ENCODE measurements around the gene FETUB.
"Not testable (repeated sequence)": the region's sequence is repeated elsewhere in the genome, so short reads cannot be mapped to it uniquely, and the experiment has no call there.

FETUB gene

DNA sequence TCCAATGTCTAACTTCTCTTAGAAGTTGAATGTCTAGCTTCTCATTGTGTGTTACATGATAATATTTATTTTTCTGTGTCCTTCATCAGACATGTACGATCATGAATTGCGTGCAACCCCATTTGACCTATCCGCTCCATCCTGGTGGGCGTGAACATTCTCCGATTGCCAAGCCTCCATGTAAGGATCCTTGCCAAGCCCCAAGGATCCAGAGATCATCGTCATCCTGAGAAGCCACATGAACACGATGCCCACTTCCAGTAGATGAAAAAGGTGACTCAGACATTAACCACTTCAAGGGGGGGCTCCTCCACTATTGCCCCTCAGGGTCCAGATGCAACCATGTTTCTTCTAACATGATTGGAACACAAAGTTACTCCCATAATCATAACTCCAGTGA lies 51.5 kb downstream of the FETUB start:
- no peaks in the 10 kb centered on the region for H3K4me1 Mint-ChIP-seq
- peaks cover 13 to 38% of the 10 kb centered on the region in 2 donors for H3K27me3 Mint-ChIP-seq
- DNase-seq (no peak), ATAC-seq (replicated peaks) (no peak)
- no peak overlapping the region for H3K27ac Mint-ChIP-seq
- H3K9me3 Mint-ChIP-seq: no peaks in the 10 kb centered on the region
- H3K4me3 Mint-ChIP-seq: no peak overlapping the region
- no peaks in the 10 kb centered on the region for H3K36me3 Mint-ChIP-seq

DNA sequence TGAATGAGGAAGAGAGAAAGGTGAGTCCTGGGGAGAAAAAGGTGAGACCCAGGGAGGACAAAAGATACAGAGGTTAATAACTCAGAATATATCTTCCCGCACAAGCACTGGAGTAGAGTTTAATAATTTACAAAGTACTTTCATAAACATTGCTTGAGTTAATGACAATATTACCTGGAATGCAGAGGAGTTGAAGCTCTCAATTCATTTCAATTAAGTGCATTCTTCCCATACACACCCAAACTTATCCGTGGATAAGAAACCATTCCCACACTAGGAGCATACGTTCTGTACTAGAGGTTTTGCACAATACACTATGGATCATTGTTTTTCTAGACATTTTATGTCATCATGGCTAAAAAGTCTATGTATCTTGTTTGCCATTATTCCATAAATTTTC lies 53.6 kb downstream of the FETUB start:
- ATAC-seq (replicated peaks): no peak

DNA sequence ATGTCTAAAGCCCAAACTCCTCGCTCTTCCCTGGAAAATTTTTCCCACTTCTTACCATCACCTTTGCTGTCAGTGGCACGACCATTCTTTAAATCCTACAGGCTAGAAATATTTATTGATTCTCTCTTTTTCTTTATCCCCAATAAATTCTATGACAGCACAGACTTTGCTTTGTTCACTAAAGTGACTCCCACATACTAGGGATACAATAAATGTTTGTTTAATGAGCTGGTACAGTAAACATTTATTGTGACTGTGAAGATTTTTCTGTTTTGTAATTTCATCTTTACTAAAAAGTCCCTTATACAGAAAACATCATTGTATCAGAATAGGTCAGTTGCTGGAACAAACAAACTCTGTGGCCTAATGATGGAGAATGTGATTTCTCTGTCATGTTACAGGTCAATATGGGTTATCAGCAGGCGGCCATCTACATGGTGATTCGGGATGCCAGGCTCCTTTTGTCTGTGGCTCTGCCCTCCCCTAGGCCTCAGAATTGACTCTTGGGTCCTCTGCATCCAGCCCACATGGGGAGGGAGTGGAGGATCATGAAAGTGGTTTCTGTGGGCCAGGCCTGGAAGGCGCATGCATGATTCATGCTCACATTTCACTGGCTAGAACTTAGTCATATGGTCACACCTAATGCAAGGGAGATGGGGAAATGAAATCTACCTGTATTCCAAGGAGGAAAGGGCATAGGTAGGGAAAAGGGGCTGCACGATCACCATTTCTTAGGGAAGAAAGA lies 54.3 kb downstream of the FETUB start:
- no peaks in the 10 kb centered on the region for H3K36me3 Mint-ChIP-seq
- H3K4me1 Mint-ChIP-seq: no peaks in the 10 kb centered on the region
- no peak overlapping the region for H3K27ac Mint-ChIP-seq
- peaks cover 13 to 28% of the 10 kb centered on the region in 2 donors for H3K27me3 Mint-ChIP-seq
- ATAC-seq (replicated peaks): no peak
- DNase-seq: no peak
- no peak overlapping the region for H3K4me3 Mint-ChIP-seq
- H3K9me3 Mint-ChIP-seq: no peaks in the 10 kb centered on the region

More for the DNA sequence above, 53.6 kb downstream of the FETUB start:
- H3K27me3 Mint-ChIP-seq: peaks cover 13 to 29% of the 10 kb centered on the region in 2 donors
- H3K4me1 Mint-ChIP-seq: no peaks in the 10 kb centered on the region
- no peak for DNase-seq
- H3K27ac Mint-ChIP-seq: no peak overlapping the region
- no peaks in the 10 kb centered on the region for H3K9me3 Mint-ChIP-seq
- no peaks in the 10 kb centered on the region for H3K36me3 Mint-ChIP-seq
- no peak overlapping the region for H3K4me3 Mint-ChIP-seq

DNA sequence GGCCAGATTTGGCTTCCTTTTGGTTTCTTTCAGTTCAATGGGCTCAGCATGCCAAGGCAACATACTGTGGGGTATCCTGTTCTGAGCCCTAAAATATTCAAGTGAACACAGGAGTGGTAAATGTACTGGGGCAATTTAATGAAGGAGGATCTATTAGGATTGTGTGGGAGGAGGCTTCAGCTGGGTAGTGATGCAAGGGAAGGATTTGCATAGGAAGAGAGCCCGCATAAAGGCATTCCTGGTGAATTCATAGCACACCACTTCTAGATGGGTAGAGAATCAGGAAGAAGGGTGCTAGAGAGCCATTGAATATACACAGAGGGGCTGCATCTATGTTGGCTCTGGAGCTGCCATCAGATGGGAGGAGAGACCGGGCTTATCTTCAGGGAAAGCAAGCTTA lies 56.3 kb downstream of the FETUB start:
- Mint-ChIP-seq H3K27ac (no peak overlapping the region), H3K4me1 (no peaks in the 10 kb centered on the region), H3K4me3 (no peak overlapping the region), H3K9me3 (no peaks in the 10 kb centered on the region), H3K27me3 (peaks cover 7 to 15% of the 10 kb centered on the region in 2 donors), H3K36me3 (no peaks in the 10 kb centered on the region)
- DNase-seq (no peak), ATAC-seq (replicated peaks) (no peak)

GRCh38 chr3:186697510-186697909 lies 57.3 kb downstream of the FETUB start:
- no peaks in the 10 kb centered on the region for H3K36me3 Mint-ChIP-seq
- no peaks in the 10 kb centered on the region for H3K9me3 Mint-ChIP-seq
- peaks cover 0 to 13% of the 10 kb centered on the region in 2 donors for H3K27me3 Mint-ChIP-seq
- H3K4me1 Mint-ChIP-seq: no peaks in the 10 kb centered on the region
- H3K4me3 Mint-ChIP-seq: no peak overlapping the region
- no peak for DNase-seq
- ATAC-seq (replicated peaks): no peak
- H3K27ac Mint-ChIP-seq: no peak overlapping the region

DNA sequence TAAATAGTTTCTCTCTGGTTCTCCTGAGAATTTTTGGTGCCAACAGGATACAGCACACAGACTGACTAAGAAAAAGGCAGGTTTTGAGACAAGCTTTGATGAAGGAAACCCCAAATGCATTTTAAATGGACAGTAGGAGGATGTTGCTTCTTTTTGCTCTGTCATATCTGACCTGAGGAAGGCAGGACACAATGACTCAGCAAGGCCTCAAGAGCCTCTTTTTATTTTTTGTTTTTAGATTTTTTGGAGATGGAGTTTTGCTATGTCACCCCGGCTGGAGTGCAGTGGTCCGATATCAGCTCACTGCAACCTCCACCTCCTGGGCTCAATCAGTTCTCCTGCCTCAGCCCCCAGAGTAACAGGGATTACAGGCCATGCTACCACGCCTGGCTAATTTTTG lies 60.1 kb downstream of the FETUB start:
- peaks cover 4 to 17% of the 10 kb centered on the region in 2 donors for H3K27me3 Mint-ChIP-seq
- ATAC-seq (replicated peaks) (no peak), DNase-seq (no peak)
- no peak overlapping the region for H3K27ac Mint-ChIP-seq
- no peaks in the 10 kb centered on the region for H3K36me3 Mint-ChIP-seq
- no peaks in the 10 kb centered on the region for H3K4me1 Mint-ChIP-seq
- H3K9me3 Mint-ChIP-seq: no peaks in the 10 kb centered on the region
- no peak overlapping the region for H3K4me3 Mint-ChIP-seq

DNA sequence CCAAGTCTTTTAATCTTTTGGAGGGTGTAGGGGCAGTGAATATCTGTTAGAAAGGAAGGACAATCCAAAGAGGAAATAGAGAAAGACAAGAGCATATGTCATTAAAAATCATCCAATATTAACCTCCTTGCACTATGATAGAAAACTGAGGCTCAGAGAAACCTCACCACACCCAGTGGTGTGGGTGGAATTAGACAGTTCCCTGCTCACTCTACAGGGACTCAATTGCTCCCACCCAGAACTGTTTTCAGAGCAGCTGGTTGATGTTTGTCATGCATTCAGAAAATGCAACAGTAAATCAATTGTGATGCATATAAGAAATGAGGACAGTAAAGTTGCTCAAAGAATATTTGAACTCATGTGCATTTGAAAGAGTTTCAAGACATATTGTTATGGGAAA lies 62.3 kb downstream of the FETUB start:
- H3K27ac Mint-ChIP-seq; H3K4me3 Mint-ChIP-seq; H3K9me3 Mint-ChIP-seq; H3K4me1 Mint-ChIP-seq; H3K36me3 Mint-ChIP-seq; DNase-seq; ATAC-seq (replicated peaks): not testable (repeated sequence)
- peaks cover 16 to 33% of the 10 kb centered on the region in 2 donors for H3K27me3 Mint-ChIP-seq

Data from stimulated activated naive B cell treated with anti-CD40 and anti-IgM and Interleukin-4, amounts not matched to agents 10 μg/mL and 1 μg/mL and 100 μg/mL, for 72 hours (primary cell).